AG09309 (cell line): Measurements from ENCODE around the gene AKNA.

ENCODE experiments used
- DNase-seq: peaks from one replicate; pipeline ENCODE4 v3.0.0-alpha.2; 2010; ENCODE audit warnings: low read depth
- H3K4me3 ChIP-seq: 2 replicates; pipeline ENCODE4 v1.5.1; 2011; ENCODE audit warnings: mild to moderate bottlenecking, low read depth, low read length, moderate library complexity; ENCODE audit not compliant: control insufficient read depth
- CTCF ChIP-seq: IDR thresholded peaks from 2 replicates; pipeline ENCODE4 v1.5.1; 2011; ENCODE audit warnings: mild to moderate bottlenecking, low read depth, low read length, inconsistent platforms; ENCODE audit not compliant: insufficient read depth, control insufficient read depth; ENCODE audit errors: missing control alignments

Gene AKNA

GRCh38 chr9:114426046-114426948 is 38.5 kb upstream of the AKNA start:
- no peak for TF ChIP-seq CTCF
- H3K4me3 ChIP-seq = no peak overlapping the region
- DNase-seq = no peak

GRCh38 chr9:114425126-114425525 is 37.3 kb upstream of the AKNA start:
- no peak overlapping the region for H3K4me3 ChIP-seq
- no peak for DNase-seq
- TF ChIP-seq CTCF = no peak

GRCh38 chr9:114424126-114424525 is 36.3 kb upstream of the AKNA start:
- no peak for DNase-seq
- no peak overlapping the region for H3K4me3 ChIP-seq
- no peak for TF ChIP-seq CTCF

- no peak for TF ChIP-seq CTCF
- no peak for DNase-seq
- H3K4me3 ChIP-seq = no peak overlapping the region
Measured at GRCh38 chr9:114423181-114423580, 35.4 kb upstream of the AKNA start.

GRCh38 chr9:114421147-114421546 is 33.4 kb upstream of the AKNA start:
- TF ChIP-seq CTCF = no peak
- no peak overlapping the region for H3K4me3 ChIP-seq
- no peak for DNase-seq

GRCh38 chr9:114419796-114420195 is 32.0 kb upstream of the AKNA start:
- no peak for DNase-seq
- H3K4me3 ChIP-seq = no peak overlapping the region
- TF ChIP-seq CTCF = no peak
